Choroid plexus epithelial cell (primary cell): ENCODE results near the gene TRAF1.

Experiments
- DNase-seq: peaks from one replicate; pipeline ENCODE4 v3.0.0-alpha.2; 2010; ENCODE audit warnings: low read depth
- H3K4me3 ChIP-seq: 2 replicates; pipeline ENCODE4 v1.5.1; 2011; ENCODE audit warnings: low read depth, mild to moderate bottlenecking, control low read depth, low read length, moderate library complexity
- CTCF ChIP-seq: conservative IDR thresholded peaks from 2 replicates; pipeline ENCODE4 v1.5.1; 2011; ENCODE audit warnings: low read depth, mild to moderate bottlenecking, control low read depth, inconsistent platforms, low read length, moderate library complexity

TRAF1 gene

GRCh38 chr9:120885457-120885856, 41.1 kb downstream of the TRAF1 start:
- DNase-seq: no peak
- no peak for TF ChIP-seq CTCF
- H3K4me3 ChIP-seq: no peak overlapping the region

- TF ChIP-seq CTCF: no peak
- H3K4me3 ChIP-seq: no peak overlapping the region
- no peak for DNase-seq
These were observed 43.0 kb downstream of the TRAF1 start for GRCh38 chr9:120883608-120883996.

GRCh38 chr9:120882935-120883607, 43.5 kb downstream of the TRAF1 start:
- no peak for TF ChIP-seq CTCF
- no peak for DNase-seq
- H3K4me3 ChIP-seq: no peak overlapping the region

GRCh38 chr9:120879446-120879845, 47.1 kb downstream of the TRAF1 start:
- TF ChIP-seq CTCF: no peak
- no peak overlapping the region for H3K4me3 ChIP-seq
- no peak for DNase-seq

GRCh38 chr9:120878188-120879130, 48.1 kb downstream of the TRAF1 start:
- no peak for TF ChIP-seq CTCF
- H3K4me3 ChIP-seq: no peak overlapping the region
- DNase-seq: no peak

- H3K4me3 ChIP-seq: peak overlapping the region; percentile 68
- no peak for TF ChIP-seq CTCF
- DNase-seq: peak; percentile 30
These were observed 49.1 kb downstream of the TRAF1 start for GRCh38 chr9:120877276-120878034.
